PC-9 (cell line): ENCODE data around the gene RTN4IP1. TPM values are rescaled to one million over a fixed set of nuclear protein-coding genes. Genes with fewer than 3 reads are reported as not detected.

Source experiments
- BruUV-seq: library from RNA; stranded (reverse); fragments of 400-500 nt; replicated peaks from 2 replicates; lab custom pipeline; 2021; lab: Mats Ljungman, UMichigan
- CTCF ChIA-PET: fragments of 300-600 bp; sonication (Branson Sonifier 250); formaldehyde crosslinking; loops from one replicate; lab custom pipeline; 2022; ENCODE audit warnings: antibody characterized with exemption; lab: Charles Lee
- POLR2A ChIA-PET: fragments of 300-600 bp; sonication (Branson Sonifier 250); formaldehyde crosslinking; loops from one replicate; lab custom pipeline; 2022; ENCODE audit warnings: antibody characterized with exemption; ENCODE audit not compliant: unreplicated experiment; lab: Charles Lee
- DNase-seq, 2 experiments: peaks; one replicate each; pipeline versions ENCODE4 v3.0.0 to v3.0.0-alpha.2; 2015 to 2022; ENCODE audit warnings: mixed read lengths in 1 of 2
- H2AFZ ChIP-seq: fragments of 200-600 bp; sonication (generic); 2 replicates; pipeline ENCODE4 v1.8.1; 2017; ENCODE audit warnings: antibody characterized with exemption
- H3F3A ChIP-seq: fragments of 200-600 bp; sonication (generic); 2 replicates; pipeline ENCODE4 v1.8.1; 2017; ENCODE audit warnings: antibody characterized with exemption, mild to moderate bottlenecking, low read depth; ENCODE audit not compliant: insufficient read depth
- H3K27ac ChIP-seq: fragments of 200-600 bp; sonication (generic); 2 replicates; pipeline ENCODE4 v1.6.1; 2016; ENCODE audit warnings: mixed run types
- H3K27me3 ChIP-seq: fragments of 200-600 bp; sonication (generic); 2 replicates; pipeline ENCODE4 v1.6.1; 2016; ENCODE audit warnings: low read depth, mixed run types; ENCODE audit not compliant: insufficient read depth
- H3K36me3 ChIP-seq: fragments of 200-600 bp; sonication (generic); 2 replicates; pipeline ENCODE4 v1.6.1; 2016; ENCODE audit warnings: low read depth, mixed run types
- H3K4me1 ChIP-seq: fragments of 200-600 bp; sonication (generic); replicated peaks from 2 replicates; pipeline ENCODE4 v1.6.1; 2016; ENCODE audit warnings: mixed run types; ENCODE audit not compliant: insufficient read depth
- H3K4me2 ChIP-seq: fragments of 200-600 bp; sonication (generic); 2 replicates; pipeline ENCODE4 v1.6.1; 2017; ENCODE audit warnings: mixed run types
- H3K4me3 ChIP-seq: fragments of 200-600 bp; sonication (generic); 2 replicates; pipeline ENCODE4 v1.6.1; 2016; ENCODE audit warnings: mixed run types
- H3K79me2 ChIP-seq: fragments of 200-600 bp; sonication (generic); 2 replicates; pipeline ENCODE4 v1.6.1; 2017; ENCODE audit warnings: low read depth, mixed run types
- H3K9me2 ChIP-seq: fragments of 200-600 bp; sonication (generic); 2 replicates; pipeline ENCODE4 v1.8.1; 2017; ENCODE audit warnings: mild to moderate bottlenecking; ENCODE audit not compliant: insufficient read depth
- H3K9me3 ChIP-seq: fragments of 200-600 bp; sonication (generic); 2 replicates; pipeline ENCODE4 v1.8.1; 2016; ENCODE audit warnings: low read depth; ENCODE audit not compliant: insufficient read depth
- H4K20me1 ChIP-seq: fragments of 200-600 bp; sonication (generic); 2 replicates; pipeline ENCODE4 v1.8.1; 2017; ENCODE audit not compliant: insufficient read depth
- CTCF ChIP-seq: fragments of 200-600 bp; sonication (generic); conservative IDR thresholded peaks from 2 replicates; pipeline ENCODE4 v1.6.1; 2017; ENCODE audit warnings: mixed run types, antibody characterized with exemption, mild to moderate bottlenecking, moderate library complexity
- EZH2 ChIP-seq: fragments of 200-600 bp; sonication (generic); IDR thresholded peaks from 2 replicates; pipeline ENCODE4 v1.8.0; 2017; ENCODE audit warnings: antibody characterized with exemption, low read depth
- intact Hi-C: fragments of 100-400 bp; cut with micrococcal nuclease; formaldehyde crosslinking; loops from one replicate; pipeline ENCODE4 v1.10.0; 2022; ENCODE audit not compliant: unreplicated experiment
- total RNA-seq: library from RNA; stranded (reverse); gene quantifications from 2 replicates; pipeline ENCODE4 v1.2.3, GENCODE V29; 2021

RTN4IP1 gene
- total RNA-seq, 1 experiment from 2014 or later, result 10.0 TPM

GRCh38 chr6:106522562-106523250, 106.6 kb downstream of the RTN4IP1 start:
- H3K9me3 ChIP-seq, result no peaks in the 10 kb centered on the region; the same call in 1 of the 2 replicates
- H2AFZ ChIP-seq, result no peak overlapping the region
- POLR2A ChIA-PET, result interaction anchor here (0.7 kb wide), 1 partner anchor 454 kb away, joined by 3 read pairs; no protein-coding TSS in a partner anchor
- peaks cover 14% of the 10 kb centered on the region for H3F3A ChIP-seq
- DNase-seq, result no peak
- TF ChIP-seq CTCF (no peak), EZH2 (no peak)
- H3K4me1 ChIP-seq, result peaks cover 50% of the 10 kb centered on the region
- H3K79me2 ChIP-seq, result no peaks in the 10 kb centered on the region
- H3K4me2 ChIP-seq, result no peak overlapping the region
- no peaks in the 10 kb centered on the region for H3K9me2 ChIP-seq
- no TSS peak for BruUV-seq
- no peak overlapping the region for H3K27ac ChIP-seq
- H4K20me1 ChIP-seq, result no peaks in the 10 kb centered on the region
- CTCF ChIA-PET, result interaction anchor here (0.6 kb wide), 1 partner anchor 1091 kb away, joined by 3 read pairs; no protein-coding TSS in a partner anchor
- H3K36me3 ChIP-seq, result peaks cover 6% of the 10 kb centered on the region; the same call in 1 of the 2 replicates
- intact Hi-C loops, result no loop called here
- H3K4me3 ChIP-seq, result no peak overlapping the region
- no peaks in the 10 kb centered on the region for H3K27me3 ChIP-seq

Other genes with a start within 250 kb of the RTN4IP1 start
- 11.7 and 13.4 TPM in 2 replicates for gene QRSL1, start 80 bp upstream of the RTN4IP1 start, total RNA-seq